K562 (cell line): ENCODE data around the gene RCC1. TPM values are rescaled to one million over a fixed set of nuclear protein-coding genes. Genes with fewer than 3 reads are reported as not detected.

Source experiments
- ATF6 ChIP-seq: sonication (generic); formaldehyde crosslinking; IDR thresholded peaks from 2 replicates; pipeline ENCODE4 v1.4.0; 2020; ENCODE audit warnings: mild to moderate bottlenecking, missing genetic modification reagents
- CBX5 ChIP-seq: IDR thresholded peaks from 2 replicates; pipeline ENCODE4 v1.6.1; 2014; ENCODE audit warnings: low read depth, borderline replicate concordance
- DIDO1 ChIP-seq: fragments of 450-650 bp; IDR thresholded peaks from 2 replicates; pipeline ENCODE4 v1.6.1; 2016; ENCODE audit warnings: low read depth, missing biosample characterization, missing genetic modification characterization
- ETV1 ChIP-seq: fragments of 450-650 bp; conservative IDR thresholded peaks from 2 replicates; pipeline ENCODE4 v1.6.1; 2016; ENCODE audit warnings: missing genetic modification characterization, control low read depth, low read depth, missing compliant biosample characterization
- NFATC3 ChIP-seq: fragments of 450-650 bp; IDR thresholded peaks from 2 replicates; pipeline ENCODE4 v1.6.1; 2017; ENCODE audit warnings: mild to moderate bottlenecking
- POLR3A ChIP-seq: IDR thresholded peaks from 2 replicates; pipeline ENCODE4 v1.6.1; 2011; ENCODE audit warnings: borderline replicate concordance, mild to moderate bottlenecking, moderate library complexity; ENCODE audit not compliant: insufficient read length, insufficient read depth; ENCODE audit errors: extremely low read depth
- RERE ChIP-seq: sonication (generic); formaldehyde crosslinking; IDR thresholded peaks from 2 replicates; pipeline ENCODE4 v1.8.0; 2023; ENCODE audit warnings: missing genetic modification reagents, mild to moderate bottlenecking, borderline replicate concordance
- STAG1 ChIP-seq: sonication (generic); formaldehyde crosslinking; IDR thresholded peaks from 2 replicates; pipeline ENCODE4 v1.5.0; 2020; ENCODE audit warnings: missing genetic modification reagents, borderline replicate concordance
- TCFL5 ChIP-seq: fragments of 250-450 bp; sonication (Bioruptor Pico); conservative IDR thresholded peaks from 2 replicates; pipeline ENCODE4 v1.6.1; 2021; ENCODE audit warnings: mild to moderate bottlenecking, moderate library complexity, matching md5 sums
- TFAP4 ChIP-seq: sonication (generic); formaldehyde crosslinking; IDR thresholded peaks from 2 replicates; pipeline ENCODE4 v1.8.0; 2022; ENCODE audit warnings: missing genetic modification reagents, mild to moderate bottlenecking, moderate library complexity, borderline replicate concordance
- U2AF1 ChIP-seq: fragments of 200-400 bp; formaldehyde crosslinking; optimal IDR thresholded peaks from 2 replicates; pipeline ENCODE3; 2017; ENCODE audit warnings: mild to moderate bottlenecking, low read depth, low read length, moderate library complexity
- ZFP36 ChIP-seq: fragments of 150-350 bp; IDR thresholded peaks from 2 replicates; pipeline ENCODE4 v1.6.1; 2018; ENCODE audit warnings: low read length, low read depth; ENCODE audit not compliant: partially characterized antibody
- ZNF282 ChIP-seq: sonication (generic); formaldehyde crosslinking; IDR thresholded peaks from 2 replicates; pipeline ENCODE4 v1.8.1; 2023; ENCODE audit warnings: missing genetic modification reagents
- ZNF507 ChIP-seq: conservative IDR thresholded peaks from 2 replicates; pipeline ENCODE4 v1.6.1; 2017; ENCODE audit warnings: missing genetic modification characterization, missing compliant biosample characterization
- ZNF518B ChIP-seq: fragments of 250-450 bp; sonication (Bioruptor Pico); IDR thresholded peaks from 2 replicates; pipeline ENCODE4 v1.5.0; 2021; ENCODE audit warnings: mild to moderate bottlenecking, moderate library complexity
- polyA plus RNA-seq, 8 experiments: library from polyadenylated mRNA; depleted of rRNA in 4 of 8; stranded (reverse) in 5 of 8; unstranded in 3 of 8; fragments of >200 nt; fragmentation: Nextera tagmentation in 2 of 8; fragmentation: Illumina TruSeq in 1 of 8; extraction: Ambion mirVana in 2 of 8; extraction: Trizol in 1 of 8; gene quantifications; 2 replicates each; pipeline versions ENCODE4 v1.2.1 to v1.2.3, GENCODE V29; 2011 to 2014; ENCODE audit warnings: inconsistent platforms in 1 of 8, missing spikeins in 1 of 8
- total RNA-seq, 7 experiments: library from RNA; depleted of rRNA in 6 of 7; stranded (reverse); fragments of >200 nt in 6 of 7; fragmentation: Illumina TruSeq in 2 of 7; extraction: Trizol in 2 of 7; gene quantifications; 2 replicates each; pipeline versions ENCODE4 v1.2.1 to v1.2.3, GENCODE V29; 2011 to 2021; ENCODE audit warnings: low replicate concordance in 1 of 7

The RCC1 gene
- total and polyA plus RNA-seq, 9 of the 15 experiments (the other 6 are each of a cell fraction or from before 2014, with no cell fraction given), result 16.4 to 202 (median 107) TPM

GRCh38 chr1:28510273-28510969 lies 4.6 kb downstream of the RCC1 start (continued):
- TF ChIP-seq ETV1 (tag) (no peak), ZFP36 (no peak), TFAP4 (CRISPR knock-in tag) (peak; percentile 68; the same call in 1 of the 2 replicates), STAG1 (CRISPR knock-in tag) (no peak), POLR3A (no peak), NFATC3 (no peak; the same call in 1 of the 2 replicates), ZNF507 (no peak), ZNF518B (0 out of 2 replicates have a peak, but pooled peaks have one; percentile 8), CBX5 (peak; percentile 7; the same call in 1 of the 2 replicates), ATF6 (CRISPR knock-in tag) (no peak), U2AF1 (peak; percentile 27), TCFL5 (CRISPR knock-in tag) (0 out of 2 replicates have a peak, but pooled peaks have one; percentile 7), DIDO1 (no peak), ZNF282 (no peak), RERE (CRISPR knock-in tag) (no peak)
